Measurements from ENCODE around the gene SLC43A1.

- TF ChIP-seq CTCF (IDR thresholded peaks at IDR 0.05) (no peak), POLR2A (IDR thresholded peaks at IDR 0.05) (no peak)
Observed at GRCh38 chr11:57459164-57460021, 56.1 kb downstream of the SLC43A1 start.

Data from sigmoid colon (tissue), 3 donors.